Activated CD8-positive, alpha-beta T cell treated with anti-CD3 and anti-CD28 coated beads for 36 hours (primary cell): ENCODE data around the gene EDEM2. TPM values are rescaled to one million over a fixed set of nuclear protein-coding genes. Genes with fewer than 3 reads are reported as not detected.
"Not testable (repeated sequence)": the region's sequence is repeated elsewhere in the genome, so short reads cannot be mapped to it uniquely, and the experiment has no call there.

Experiments used
- ATAC-seq: fragments of 200-7000 bp; cut with Tn5 transposase; one replicate; pipeline ENCODE4 v1.10.0; 2021; ENCODE audit warnings: mild to moderate bottlenecking, moderate library complexity
- CTCF ChIA-PET: fragments of 350-600 bp; sonication (Branson Sonifier 250); formaldehyde crosslinking; loops from one replicate; lab custom pipeline; 2021; ENCODE audit warnings: antibody characterized with exemption; lab: Charles Lee
- POLR2A ChIA-PET: fragments of 350-600 bp; sonication (Branson Sonifier 250); formaldehyde crosslinking; loops from one replicate; lab custom pipeline; 2021; ENCODE audit warnings: antibody characterized with exemption; lab: Charles Lee
- DNase-seq: peaks from one replicate; pipeline ENCODE4 v3.0.0-alpha.2; 2020
- H3K27ac Mint-ChIP-seq: one replicate; pipeline ENCODE4 v1.8.0; 2021; ENCODE audit warnings: mild to moderate bottlenecking, mixed read lengths
- H3K27me3 Mint-ChIP-seq: one replicate; pipeline ENCODE4 v1.8.0; 2021; ENCODE audit warnings: mixed read lengths
- H3K36me3 Mint-ChIP-seq: one replicate; pipeline ENCODE4 v1.8.0; 2021; ENCODE audit warnings: low read depth, mixed read lengths
- H3K4me1 Mint-ChIP-seq: one replicate; pipeline ENCODE4 v1.8.0; 2021; ENCODE audit warnings: low read depth, mixed read lengths
- H3K4me3 Mint-ChIP-seq: one replicate; pipeline ENCODE4 v1.8.0; 2021; ENCODE audit warnings: mild to moderate bottlenecking, moderate library complexity, mixed read lengths
- H3K9me3 Mint-ChIP-seq: one replicate; pipeline ENCODE4 v1.8.0; 2021; ENCODE audit warnings: mixed read lengths
- intact Hi-C: fragments of 100-400 bp; cut with micrococcal nuclease; formaldehyde crosslinking; loops from one replicate; pipeline ENCODE4 v1.10.0; 2022
- total RNA-seq, 2 experiments: library from RNA; stranded (reverse); gene quantifications; one replicate each; pipeline ENCODE4 v1.2.3, GENCODE V29; 2021
- TF ChIP-seq, protein P1 (sequence below): fragments of 200-600 bp; IDR thresholded peaks from one replicate; pipeline ENCODE4 v1.8.0; 2022; ENCODE audit warnings: antibody characterized with exemption, mild to moderate bottlenecking

EDEM2 gene
- total RNA-seq, 2 experiments from 2014 or later: 14.4 to 16.0 TPM

DNA sequence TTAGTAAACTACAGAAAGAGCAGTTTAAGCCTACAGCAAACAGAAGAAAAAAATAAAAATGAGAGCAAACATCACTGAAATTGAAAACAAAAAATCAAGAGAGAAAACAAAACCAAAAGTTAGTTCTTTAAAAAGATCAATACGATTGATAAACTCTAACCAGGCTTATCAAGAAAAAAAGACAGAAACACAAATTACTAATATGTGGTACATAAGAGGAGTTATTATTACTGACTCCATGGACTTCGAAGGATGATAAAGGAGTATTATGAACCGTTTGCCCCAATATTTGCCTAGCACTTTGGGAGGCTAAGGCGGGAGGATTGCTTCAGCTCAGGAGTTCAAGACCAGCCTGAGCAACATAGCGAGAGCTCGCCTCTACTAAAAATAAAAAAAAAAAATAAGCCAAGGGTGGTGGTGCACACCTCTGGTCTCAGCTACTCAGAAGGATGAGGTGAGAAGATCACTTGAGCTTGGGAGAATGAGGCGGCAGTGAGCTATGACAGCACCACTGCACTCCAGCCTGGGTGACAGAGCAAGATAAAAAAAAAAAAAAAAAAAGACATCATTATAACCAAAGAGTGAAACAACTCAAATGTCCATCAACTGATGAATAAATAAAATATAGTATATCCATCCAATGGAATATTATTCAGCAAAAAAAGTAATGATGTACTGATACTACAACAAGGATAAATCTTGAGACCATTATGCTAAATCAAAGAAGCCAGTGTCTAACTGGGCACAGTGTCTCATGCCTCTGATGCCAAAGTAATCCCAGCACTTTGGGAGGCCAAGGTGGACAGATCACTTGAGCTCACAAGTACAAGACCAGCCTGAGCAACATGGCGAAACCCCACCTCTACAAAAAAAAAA, 67.4 kb downstream of the EDEM2 start:
- Mint-ChIP-seq H3K4me3 (no peak overlapping the region), H3K36me3 (peaks cover 29% of the 10 kb centered on the region), H3K27ac (no peak overlapping the region), H3K9me3 (no peaks in the 10 kb centered on the region), H3K4me1 (peaks cover 29% of the 10 kb centered on the region), H3K27me3 (no peaks in the 10 kb centered on the region)
- DNase-seq: no peak
- ChIA-PET POLR2A (interaction anchor here (1.2 kb wide), 1 partner anchor 11 kb away, joined by 3 read pairs; no protein-coding TSS in a partner anchor), CTCF (interaction anchor here (2.4 kb wide), 1 partner anchor 16 kb away, joined by 7 read pairs; no protein-coding TSS in a partner anchor)
- intact Hi-C loops: no loop called here
- peak; percentile 30 for ATAC-seq
- TF ChIP-seq, protein P1, sequence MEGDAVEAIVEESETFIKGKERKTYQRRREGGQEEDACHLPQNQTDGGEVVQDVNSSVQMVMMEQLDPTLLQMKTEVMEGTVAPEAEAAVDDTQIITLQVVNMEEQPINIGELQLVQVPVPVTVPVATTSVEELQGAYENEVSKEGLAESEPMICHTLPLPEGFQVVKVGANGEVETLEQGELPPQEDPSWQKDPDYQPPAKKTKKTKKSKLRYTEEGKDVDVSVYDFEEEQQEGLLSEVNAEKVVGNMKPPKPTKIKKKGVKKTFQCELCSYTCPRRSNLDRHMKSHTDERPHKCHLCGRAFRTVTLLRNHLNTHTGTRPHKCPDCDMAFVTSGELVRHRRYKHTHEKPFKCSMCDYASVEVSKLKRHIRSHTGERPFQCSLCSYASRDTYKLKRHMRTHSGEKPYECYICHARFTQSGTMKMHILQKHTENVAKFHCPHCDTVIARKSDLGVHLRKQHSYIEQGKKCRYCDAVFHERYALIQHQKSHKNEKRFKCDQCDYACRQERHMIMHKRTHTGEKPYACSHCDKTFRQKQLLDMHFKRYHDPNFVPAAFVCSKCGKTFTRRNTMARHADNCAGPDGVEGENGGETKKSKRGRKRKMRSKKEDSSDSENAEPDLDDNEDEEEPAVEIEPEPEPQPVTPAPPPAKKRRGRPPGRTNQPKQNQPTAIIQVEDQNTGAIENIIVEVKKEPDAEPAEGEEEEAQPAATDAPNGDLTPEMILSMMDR: no peak

DNA sequence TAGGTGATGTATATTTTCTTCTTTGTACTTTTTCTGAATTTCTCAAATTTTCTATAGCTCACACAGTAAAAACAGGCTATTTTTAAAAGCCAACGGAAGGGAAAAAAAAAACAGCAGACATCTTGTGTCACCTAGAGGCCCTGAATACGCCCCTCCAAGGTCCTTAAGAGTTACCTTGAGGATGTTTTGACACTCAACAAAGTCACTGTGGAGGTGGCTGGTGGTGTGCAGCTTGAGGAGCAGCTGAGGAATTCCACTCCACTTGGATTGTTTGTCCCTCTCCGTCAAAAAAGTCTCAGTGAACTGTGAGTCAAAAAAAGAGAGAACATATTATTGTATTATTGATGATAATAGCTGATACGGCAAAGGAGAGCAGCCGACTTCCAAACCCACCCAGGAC, 69.3 kb downstream of the EDEM2 start:
- TF ChIP-seq, protein P1: no peak
- Mint-ChIP-seq H3K27me3 (no peaks in the 10 kb centered on the region), H3K9me3 (no peaks in the 10 kb centered on the region), H3K4me3 (no peak overlapping the region), H3K4me1 (peaks cover 26% of the 10 kb centered on the region), H3K27ac (no peak overlapping the region), H3K36me3 (peaks cover 40% of the 10 kb centered on the region)
- no peak for ATAC-seq
- CTCF ChIA-PET: interaction anchor here (0.7 to 1.2 kb wide), 3 partner anchors 14 to 27 kb away, joined by 3 read pairs; no protein-coding TSS in a partner anchor
- intact Hi-C loops: no loop called here
- POLR2A ChIA-PET: no interaction called here
- DNase-seq: no peak

DNA sequence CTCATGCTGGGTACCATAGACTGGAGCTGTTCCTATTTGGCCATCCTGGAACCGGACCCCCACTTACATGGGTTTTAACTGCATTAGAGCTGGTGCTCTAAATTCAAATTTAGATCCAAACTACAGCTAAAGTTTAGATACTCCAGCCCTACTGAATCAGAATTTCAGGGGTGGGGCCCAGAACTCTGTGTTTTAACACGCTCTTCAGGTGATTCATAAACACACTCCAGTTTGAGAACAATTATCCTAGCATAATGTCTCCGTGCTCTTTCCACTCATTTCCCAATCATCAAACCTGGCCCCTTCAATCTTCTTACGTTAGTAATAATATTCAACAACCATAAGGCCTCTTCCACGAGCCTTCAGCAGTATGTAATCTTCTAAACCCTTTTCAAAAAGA, 69.8 kb downstream of the EDEM2 start:
- Mint-ChIP-seq H3K4me3 (no peak overlapping the region), H3K4me1 (peaks cover 24% of the 10 kb centered on the region), H3K27me3 (no peaks in the 10 kb centered on the region), H3K27ac (no peak overlapping the region), H3K36me3 (peaks cover 44% of the 10 kb centered on the region), H3K9me3 (no peaks in the 10 kb centered on the region)
- TF ChIP-seq, protein P1: no peak
- POLR2A ChIA-PET: no interaction called here
- ATAC-seq (no peak), DNase-seq (no peak)
- CTCF ChIA-PET: interaction anchor here (0.7 to 1.2 kb wide), 3 partner anchors 13 to 26 kb away, joined by 3 read pairs; no protein-coding TSS in a partner anchor
- intact Hi-C loops: no loop called here

DNA sequence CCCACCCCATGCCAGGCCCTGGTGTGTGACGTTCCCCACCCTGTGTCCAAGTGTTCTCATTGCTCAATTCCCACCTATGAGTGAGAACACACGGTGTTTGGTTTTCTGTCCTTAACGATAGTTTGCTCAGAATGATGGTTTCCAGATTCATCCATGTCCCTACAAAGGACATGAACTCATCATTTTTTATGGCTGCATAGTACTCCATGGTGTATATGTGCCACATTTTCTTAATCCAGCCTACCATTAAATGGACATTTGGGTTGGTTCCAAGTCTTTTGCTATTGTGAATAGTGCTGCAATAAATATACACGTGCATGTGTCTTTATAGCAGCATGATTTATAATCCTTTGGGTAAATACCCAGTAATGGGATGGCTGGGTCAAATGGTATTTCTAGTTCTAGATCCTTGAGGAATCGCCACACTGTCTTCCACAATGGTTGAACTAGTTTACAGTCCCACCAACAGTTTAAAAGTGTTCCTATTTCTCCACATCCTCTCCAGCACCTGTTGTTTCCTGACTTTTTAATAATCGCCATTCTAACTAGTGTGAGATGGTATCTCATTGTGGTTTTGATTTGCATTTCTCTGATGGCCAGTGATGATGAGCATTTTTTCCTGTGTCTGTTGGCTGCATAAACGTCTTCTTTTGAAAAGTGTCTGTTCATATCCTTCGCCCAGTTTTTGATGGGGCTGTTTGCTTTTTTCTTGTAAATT, 75.5 kb downstream of the EDEM2 start:
- Mint-ChIP-seq H3K4me1 (peaks cover 39% of the 10 kb centered on the region), H3K36me3 (peaks cover 59% of the 10 kb centered on the region)
- DNase-seq, POLR2A ChIA-PET, H3K27me3 Mint-ChIP-seq, H3K9me3 Mint-ChIP-seq, H3K4me3 Mint-ChIP-seq, ATAC-seq, H3K27ac Mint-ChIP-seq, intact Hi-C loops: not testable (repeated sequence)
- CTCF ChIA-PET: interaction anchor here (0.9 kb wide), 1 partner anchor 13 kb away, joined by 3 read pairs; no protein-coding TSS in a partner anchor

DNA sequence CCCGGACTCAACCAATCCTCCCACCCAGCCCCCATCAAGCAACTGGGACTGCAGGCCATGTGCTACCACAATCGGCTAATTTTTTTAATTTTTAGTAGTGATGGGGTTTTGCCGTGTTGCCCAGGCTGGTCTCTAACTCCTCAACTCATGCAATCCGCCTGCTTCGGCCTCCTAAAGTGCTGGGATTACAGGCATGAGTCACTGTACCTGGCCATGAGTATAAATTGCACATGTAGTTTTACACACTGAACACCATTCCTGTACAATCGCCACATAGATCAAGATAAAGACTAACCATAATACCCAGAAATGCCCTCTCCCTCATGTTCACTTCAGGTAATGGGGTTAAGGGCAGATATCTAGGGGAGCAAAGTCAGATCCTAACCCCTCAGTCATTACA, 80.9 kb downstream of the EDEM2 start:
- H3K4me1 Mint-ChIP-seq: peaks cover 74% of the 10 kb centered on the region
- no peaks in the 10 kb centered on the region for H3K27me3 Mint-ChIP-seq
- no peaks in the 10 kb centered on the region for H3K9me3 Mint-ChIP-seq
- intact Hi-C loops: no loop called here
- ATAC-seq (no peak), DNase-seq (no peak)
- peaks cover 34% of the 10 kb centered on the region for H3K36me3 Mint-ChIP-seq
- ChIA-PET POLR2A (no interaction called here), CTCF (no interaction called here)
- TF ChIP-seq, protein P1: no peak
- H3K4me3 Mint-ChIP-seq: no peak overlapping the region
- peak overlapping the region; percentile 4 for H3K27ac Mint-ChIP-seq

Other genes with a start within 250 kb of the EDEM2 start
- 10 to 100 TPM; 50.9 to 52.7 TPM for gene GSS, start 191.5 kb downstream of the EDEM2 start, total RNA-seq
- gene MYH7B, start 191.5 kb downstream of the EDEM2 start, total RNA-seq: under 1 TPM; 0.22 to 0.38 TPM
- gene TRPC4AP, start 54.5 kb downstream of the EDEM2 start, total RNA-seq: 10 to 100 TPM; 34.2 to 38.2 TPM
- 1 to 10 TPM; 2.3 to 3.0 TPM for gene PROCR, start 24.7 kb upstream of the EDEM2 start, total RNA-seq
- not detected for gene MMP24, start 79.4 kb upstream of the EDEM2 start, total RNA-seq
- 10 to 100 TPM; 46.6 to 48.4 TPM for gene MMP24OS, start 130.8 kb upstream of the EDEM2 start, total RNA-seq
- gene EIF6, start 137.4 kb upstream of the EDEM2 start, total RNA-seq: 100 to 1,000 TPM; 132 to 144 TPM
- not detected for gene FAM83C, start 145.1 kb upstream of the EDEM2 start, total RNA-seq